GM12891 (cell line): ENCODE measurements around the gene TMEM33.

Experiments
- PAX5 ChIP-seq: IDR thresholded peaks from 2 replicates; pipeline ENCODE4 v1.6.1; 2011; ENCODE audit warnings: low read length, moderate library complexity, mild to moderate bottlenecking; ENCODE audit not compliant: insufficient read depth, severe bottlenecking
- POLR2A ChIP-seq: IDR thresholded peaks from 2 replicates; pipeline ENCODE4 v1.6.1; 2011; ENCODE audit warnings: low read depth, low read length, control low read depth
- POLR2AphosphoS5 ChIP-seq: IDR thresholded peaks from 2 replicates; pipeline ENCODE4 v1.6.1; 2011; ENCODE audit warnings: low read depth, low read length, control low read depth
- TAF1 ChIP-seq: IDR thresholded peaks from 2 replicates; pipeline ENCODE4 v1.6.1; 2011; ENCODE audit warnings: low read depth, low read length, control low read depth

DNA sequence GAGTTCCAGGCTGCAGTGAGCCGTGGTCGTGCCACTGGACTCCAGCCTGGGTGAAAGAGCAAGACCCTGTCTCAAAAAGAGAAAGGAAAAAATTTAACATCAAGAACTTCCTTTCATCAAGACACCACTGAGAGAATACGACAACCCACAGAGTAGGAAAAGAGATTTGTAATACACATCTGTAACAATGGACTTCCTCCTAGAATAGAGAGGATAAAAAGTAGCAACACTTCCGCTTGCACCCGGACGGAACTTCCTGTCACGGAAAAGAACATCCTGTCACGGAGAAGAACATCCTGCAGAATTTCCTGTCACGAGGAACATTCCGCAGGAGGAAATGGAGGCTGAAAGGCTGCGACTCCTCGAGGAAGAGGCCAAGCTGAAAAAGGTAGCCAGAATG, 46.2 kb downstream of the TMEM33 start, which contains the start of gene DCAF4L1:
- TF ChIP-seq POLR2A = no peak
- no peak for TF ChIP-seq POLR2AphosphoS5
- no peak for TF ChIP-seq TAF1
- no peak for TF ChIP-seq PAX5
